H9 (cell line): ENCODE results near the gene BIN1. TPM values are rescaled to one million over a fixed set of nuclear protein-coding genes. Genes with fewer than 3 reads are reported as not detected.

Source experiments
- DNase-seq: peaks from one replicate; pipeline ENCODE4 v3.0.0-alpha.2; 2017
- H2AFZ ChIP-seq: one replicate; pipeline ENCODE4 v1.6.1; 2013; ENCODE audit warnings: mild to moderate bottlenecking, low read length, control low read depth, moderate library complexity
- H2AK5ac ChIP-seq: 2 replicates; pipeline ENCODE4 v1.6.1; 2013; ENCODE audit warnings: low read length, control low read depth, mixed read lengths; ENCODE audit not compliant: insufficient read length
- H2BK120ac ChIP-seq: one replicate; pipeline ENCODE4 v1.6.1; 2013; ENCODE audit warnings: low read depth, mild to moderate bottlenecking, low read length, control low read depth, inconsistent platforms; ENCODE audit not compliant: poor library complexity, severe bottlenecking
- H2BK12ac ChIP-seq: 2 replicates; pipeline ENCODE4 v1.6.1; 2013; ENCODE audit warnings: low read length, control low read depth, mixed read lengths, low read depth; ENCODE audit not compliant: insufficient read length
- H2BK15ac ChIP-seq: 2 replicates; pipeline ENCODE4 v1.6.1; 2013; ENCODE audit warnings: low read depth, low read length, control low read depth
- H2BK20ac ChIP-seq: one replicate; pipeline ENCODE4 v1.6.1; 2013; ENCODE audit warnings: low read depth, mild to moderate bottlenecking, low read length, control low read depth, inconsistent platforms; ENCODE audit not compliant: poor library complexity, severe bottlenecking
- H2BK5ac ChIP-seq: 2 replicates; pipeline ENCODE4 v1.6.1; 2013; ENCODE audit warnings: low read length, control low read depth, mixed read lengths; ENCODE audit not compliant: insufficient read length
- H3K14ac ChIP-seq: 2 replicates; pipeline ENCODE4 v1.6.1; 2013; ENCODE audit warnings: low read length, control low read depth; ENCODE audit not compliant: insufficient read depth
- H3K18ac ChIP-seq: 2 replicates; pipeline ENCODE4 v1.6.1; 2013; ENCODE audit warnings: low read depth, mild to moderate bottlenecking, mixed read lengths, low read length, control low read depth; ENCODE audit not compliant: insufficient read length
- H3K23ac ChIP-seq: 2 replicates; pipeline ENCODE4 v1.6.1; 2013; ENCODE audit warnings: low read length, control low read depth, mixed read lengths, low read depth; ENCODE audit not compliant: insufficient read length
- H3K23me2 ChIP-seq: 2 replicates; pipeline ENCODE4 v1.6.1; 2013; ENCODE audit warnings: low read depth, mild to moderate bottlenecking, mixed read lengths, low read length, control low read depth; ENCODE audit not compliant: insufficient read length, poor library complexity, severe bottlenecking
- H3K27ac ChIP-seq: 2 replicates; pipeline ENCODE4 v1.5.1; 2013; ENCODE audit warnings: low read length, control low read depth, mixed read lengths, low read depth; ENCODE audit not compliant: insufficient read length
- H3K27me3 ChIP-seq: 2 replicates; pipeline ENCODE4 v1.6.1; 2013; ENCODE audit warnings: low read length, control low read depth, inconsistent platforms; ENCODE audit not compliant: insufficient read depth
- H3K4ac ChIP-seq: 2 replicates; pipeline ENCODE4 v1.6.1; 2013; ENCODE audit warnings: low read depth, mild to moderate bottlenecking, control low read depth, inconsistent platforms, low read length, moderate library complexity
- H3K4me1 ChIP-seq: 2 replicates; pipeline ENCODE4 v1.6.1; 2013; ENCODE audit warnings: low read length, control low read depth, inconsistent platforms; ENCODE audit not compliant: insufficient read depth
- H3K4me2 ChIP-seq: 2 replicates; pipeline ENCODE4 v1.6.1; 2013; ENCODE audit warnings: low read length, control low read depth, mixed read lengths; ENCODE audit not compliant: insufficient read length, insufficient read depth
- H3K56ac ChIP-seq: 2 replicates; pipeline ENCODE4 v1.6.1; 2013; ENCODE audit warnings: low read depth, mild to moderate bottlenecking, mixed read lengths, low read length, control low read depth; ENCODE audit not compliant: insufficient read length
- H3K79me1 ChIP-seq: 2 replicates; pipeline ENCODE4 v1.6.1; 2013; ENCODE audit warnings: low read depth, mild to moderate bottlenecking, moderate library complexity, low read length, control low read depth, inconsistent platforms; ENCODE audit not compliant: insufficient read depth, poor library complexity, severe bottlenecking
- H3K79me2 ChIP-seq: 2 replicates; pipeline ENCODE4 v1.6.1; 2013; ENCODE audit warnings: low read length, control low read depth, inconsistent platforms; ENCODE audit not compliant: insufficient read depth
- H3K9ac ChIP-seq: 2 replicates; pipeline ENCODE4 v1.6.1; 2013; ENCODE audit warnings: low read length, control low read depth, mixed read lengths; ENCODE audit not compliant: insufficient read length; ENCODE audit errors: extremely low read depth
- H3K9me3 ChIP-seq: one replicate; pipeline ENCODE4 v1.6.1; 2013; ENCODE audit warnings: low read depth, low read length, inconsistent platforms; ENCODE audit not compliant: control insufficient read depth
- H3T11ph ChIP-seq: one replicate; pipeline ENCODE4 v1.6.1; 2013; ENCODE audit warnings: mild to moderate bottlenecking, low read length, control low read depth, inconsistent platforms
- H4K20me1 ChIP-seq: one replicate; pipeline ENCODE4 v1.6.1; 2013; ENCODE audit not compliant: control insufficient read depth, insufficient read length, insufficient read depth
- H4K5ac ChIP-seq: 2 replicates; pipeline ENCODE4 v1.6.1; 2013; ENCODE audit warnings: low read depth, mild to moderate bottlenecking, mixed read lengths, low read length, control low read depth; ENCODE audit not compliant: insufficient read length
- H4K8ac ChIP-seq: replicated peaks from 2 replicates; pipeline ENCODE4 v1.6.1; 2013; ENCODE audit warnings: low read length, control low read depth, mixed read lengths, low read depth; ENCODE audit not compliant: insufficient read length
- H4K91ac ChIP-seq: 2 replicates; pipeline ENCODE4 v1.6.1; 2013; ENCODE audit warnings: low read depth, mild to moderate bottlenecking, moderate library complexity, mixed read lengths, low read length, control low read depth; ENCODE audit not compliant: insufficient read length
- H3K27ac Mint-ChIP-seq, 3 experiments: 2 replicates in 2 of 3; 3 replicates in 1 of 3; pipeline ENCODE4 v1.8.0; 2020 to 2021; ENCODE audit warnings: mixed read lengths in 3 of 3, mild to moderate bottlenecking in 1 of 3, moderate library complexity in 1 of 3
- H3K27me3 Mint-ChIP-seq: 2 replicates; pipeline ENCODE4 v1.8.0; 2021; ENCODE audit warnings: low read depth, mild to moderate bottlenecking, moderate library complexity, mixed read lengths
- H3K36me3 Mint-ChIP-seq, 3 experiments: 2 replicates in 2 of 3; 3 replicates in 1 of 3; pipeline ENCODE4 v1.8.0; 2020 to 2021; ENCODE audit warnings: low read depth in 3 of 3, mixed read lengths in 3 of 3; ENCODE audit not compliant: insufficient read depth in 1 of 3
- H3K4me1 Mint-ChIP-seq, 2 experiments: 2 replicates each; pipeline ENCODE4 v1.8.0; 2020; ENCODE audit warnings: mixed read lengths in 2 of 2
- H3K4me3 Mint-ChIP-seq, 2 experiments: 2 replicates in 1 of 2; 3 replicates in 1 of 2; pipeline ENCODE4 v1.8.0; 2020 to 2021; ENCODE audit warnings: mild to moderate bottlenecking in 2 of 2, mixed read lengths in 2 of 2, moderate library complexity in 1 of 2
- H3K9me3 Mint-ChIP-seq, 2 experiments: 2 replicates in 1 of 2; 3 replicates in 1 of 2; pipeline ENCODE4 v1.8.0; 2020; ENCODE audit warnings: mild to moderate bottlenecking in 2 of 2, mixed read lengths in 2 of 2, moderate library complexity in 1 of 2
- WGBS: extraction: QIAGEN DNeasy Blood & Tissue Kit; methylation state at CpG from one replicate; pipeline ENCODE4 v1.1.7; 2013; ENCODE audit warnings: missing lambda C conversion rate, low lambda C conversion rate, mixed read lengths; ENCODE audit not compliant: insufficient read length; ENCODE audit errors: extremely low coverage; 5-methylcytosine and 5-hydroxymethylcytosine counted together
- total RNA-seq: library from RNA; stranded (reverse); gene quantifications from 2 replicates; pipeline ENCODE4 v1.2.1, GENCODE V29; 2021
- TF ChIP-seq, protein P1 (sequence below): fragments of 200-600 bp; sonication (generic); conservative IDR thresholded peaks from 3 replicates; pipeline ENCODE4 v1.8.0; 2021; ENCODE audit warnings: antibody characterized with exemption, mild to moderate bottlenecking

Gene BIN1
- total RNA-seq, 1 experiment from 2014 or later, result 32.0 TPM

DNA sequence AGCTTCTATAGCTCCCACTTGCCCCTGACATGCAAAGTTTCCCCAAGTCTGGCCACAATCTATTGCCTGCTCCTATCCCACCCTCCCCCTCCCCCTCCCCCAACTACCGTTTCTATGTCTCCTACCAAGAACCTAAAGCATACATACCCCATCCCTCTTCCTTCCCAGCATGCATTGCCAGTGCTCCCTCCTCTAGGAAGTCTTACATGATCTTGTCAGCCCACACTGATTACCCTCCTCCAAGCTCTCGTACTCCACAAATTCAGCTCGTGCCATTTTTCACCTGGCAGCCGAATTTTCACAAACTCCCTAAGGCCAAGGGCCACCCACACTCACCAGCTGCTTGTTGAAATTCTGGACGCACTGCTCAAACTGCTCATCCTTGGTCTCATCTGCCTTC is 30.7 kb downstream of the BIN1 start:
- no peak overlapping the region for H3K18ac ChIP-seq
- no peak overlapping the region for H3K14ac ChIP-seq
- no peak overlapping the region for H3K4me2 ChIP-seq
- H2BK15ac ChIP-seq, result no peak overlapping the region
- no peak overlapping the region for H2AFZ ChIP-seq
- no CpG with 5 or more reads among the region's 5 CpGs for WGBS
- H3K23ac ChIP-seq, result no peak overlapping the region
- H3K79me1 ChIP-seq, result no peaks in the 10 kb centered on the region
- H4K5ac ChIP-seq, result no peak overlapping the region
- no peak overlapping the region for H3T11ph ChIP-seq
- H3K9ac ChIP-seq, result no peak overlapping the region
- H3K79me2 ChIP-seq, result no peaks in the 10 kb centered on the region
- TF ChIP-seq, protein P1, sequence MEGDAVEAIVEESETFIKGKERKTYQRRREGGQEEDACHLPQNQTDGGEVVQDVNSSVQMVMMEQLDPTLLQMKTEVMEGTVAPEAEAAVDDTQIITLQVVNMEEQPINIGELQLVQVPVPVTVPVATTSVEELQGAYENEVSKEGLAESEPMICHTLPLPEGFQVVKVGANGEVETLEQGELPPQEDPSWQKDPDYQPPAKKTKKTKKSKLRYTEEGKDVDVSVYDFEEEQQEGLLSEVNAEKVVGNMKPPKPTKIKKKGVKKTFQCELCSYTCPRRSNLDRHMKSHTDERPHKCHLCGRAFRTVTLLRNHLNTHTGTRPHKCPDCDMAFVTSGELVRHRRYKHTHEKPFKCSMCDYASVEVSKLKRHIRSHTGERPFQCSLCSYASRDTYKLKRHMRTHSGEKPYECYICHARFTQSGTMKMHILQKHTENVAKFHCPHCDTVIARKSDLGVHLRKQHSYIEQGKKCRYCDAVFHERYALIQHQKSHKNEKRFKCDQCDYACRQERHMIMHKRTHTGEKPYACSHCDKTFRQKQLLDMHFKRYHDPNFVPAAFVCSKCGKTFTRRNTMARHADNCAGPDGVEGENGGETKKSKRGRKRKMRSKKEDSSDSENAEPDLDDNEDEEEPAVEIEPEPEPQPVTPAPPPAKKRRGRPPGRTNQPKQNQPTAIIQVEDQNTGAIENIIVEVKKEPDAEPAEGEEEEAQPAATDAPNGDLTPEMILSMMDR, result no peak
- H3K27me3 ChIP-seq, result no peaks in the 10 kb centered on the region
- peak overlapping the region in 1 of 2 experiments; percentile 34; a peak in 1 of 5 replicates for H3K4me3 Mint-ChIP-seq
- H3K4ac ChIP-seq, result no peak overlapping the region
- H3K9me3 ChIP-seq, result no peaks in the 10 kb centered on the region
- no peaks in the 10 kb centered on the region for H3K27me3 Mint-ChIP-seq
- H3K23me2 ChIP-seq, result no peaks in the 10 kb centered on the region
- H2BK20ac ChIP-seq, result no peak overlapping the region
- peaks cover 0 to 4% (median 3%) of the 10 kb centered on the region in 3 experiments; a peak in 2 of 7 replicates for H3K36me3 Mint-ChIP-seq
- H3K4me1 ChIP-seq, result no peaks in the 10 kb centered on the region
- H2BK120ac ChIP-seq, result no peak overlapping the region
- no peak overlapping the region for H2BK5ac ChIP-seq
- H4K91ac ChIP-seq, result no peak overlapping the region
- peaks cover 9 to 29% of the 10 kb centered on the region in 2 experiments for H3K4me1 Mint-ChIP-seq
- no peaks in the 10 kb centered on the region for H3K9me3 Mint-ChIP-seq
- H2BK12ac ChIP-seq, result no peak overlapping the region
- peak overlapping the region in 1 of 3 experiments; percentile 40; a peak in 2 of 7 replicates for H3K27ac Mint-ChIP-seq
- no peak overlapping the region for H4K8ac ChIP-seq
- H3K56ac ChIP-seq, result no peak overlapping the region
- no peak overlapping the region for H3K27ac ChIP-seq
- no peaks in the 10 kb centered on the region for H4K20me1 ChIP-seq
- DNase-seq, result no peak
- no peak overlapping the region for H2AK5ac ChIP-seq
